Measurements from ENCODE around the gene KDM5A.
"Not testable (repeated sequence)": the region's sequence is repeated elsewhere in the genome, so short reads cannot be mapped to it uniquely, and the experiment has no call there.

KDM5A gene

DNA sequence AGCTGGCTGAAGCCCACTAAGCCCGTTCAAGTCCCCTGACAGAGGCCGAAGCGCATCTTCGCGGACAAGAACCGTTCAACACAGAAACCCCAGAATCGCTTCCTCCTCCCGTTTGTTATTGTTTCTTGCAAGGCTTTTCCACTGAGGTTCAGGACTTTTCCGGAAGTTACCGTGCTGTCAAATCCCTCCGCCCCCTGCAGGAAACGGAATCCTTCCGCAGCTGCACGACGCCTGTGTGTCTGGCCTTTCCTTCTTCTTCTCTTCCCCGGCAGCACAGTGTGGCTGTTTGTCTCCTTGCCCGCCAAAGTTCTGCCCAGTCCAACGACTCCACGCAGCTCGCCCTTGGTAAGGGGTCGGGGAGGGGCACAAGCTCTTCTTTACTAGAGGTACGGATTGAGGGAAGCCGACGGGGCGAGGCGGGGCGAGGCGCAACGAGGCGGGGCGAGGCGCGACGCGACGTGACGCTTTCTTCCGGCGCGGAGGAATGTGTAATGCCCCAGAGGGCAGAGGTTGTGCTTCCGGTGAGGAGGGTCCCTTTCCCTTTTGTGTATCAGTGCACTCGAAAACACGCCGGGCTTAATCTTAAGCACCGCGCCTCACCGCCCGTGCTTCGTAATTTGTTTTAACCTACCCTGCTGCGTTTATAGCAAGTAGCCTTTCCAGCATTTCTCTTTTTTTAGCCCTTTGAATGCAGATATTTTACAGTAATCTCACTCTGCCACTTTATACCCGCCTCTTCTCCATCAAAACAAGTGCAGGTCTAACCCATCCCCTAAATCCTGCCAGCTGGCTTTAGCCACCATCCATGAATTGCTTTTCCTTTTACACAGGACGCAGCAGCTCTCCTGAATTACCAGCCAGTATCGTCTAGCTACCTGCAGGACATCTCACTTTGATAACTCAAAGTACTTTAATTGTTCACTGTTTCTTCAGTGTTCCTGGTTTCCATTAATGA lies at the start of gene KDM5A:
TSS of gene KDM5A (minus strand) at position 179 of the 955 bp plus-strand sequence. CDS start 229 bp downstream, outside the sequence.
- peak; percentile 93 for FAIRE-seq

DNA sequence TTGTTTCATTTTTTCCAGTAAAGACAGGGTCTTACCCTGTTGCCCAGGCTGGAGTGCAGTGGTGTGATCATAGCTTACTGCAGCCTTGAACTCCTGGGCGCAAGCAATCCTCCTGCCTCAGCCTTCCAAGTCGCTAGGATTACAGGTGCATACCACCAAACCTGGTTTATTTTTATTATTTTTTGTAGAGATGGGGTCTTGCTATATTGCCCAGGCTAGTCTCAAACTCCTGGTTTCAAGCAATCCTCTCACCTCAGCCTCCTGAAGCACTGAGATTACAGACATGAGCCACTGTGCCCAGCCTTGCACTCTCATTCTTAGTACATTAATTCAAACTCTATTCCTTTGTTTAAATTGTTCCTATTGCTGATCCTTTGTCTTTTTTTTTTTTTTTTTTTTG lies 46.6 kb upstream of the KDM5A start:
- not testable (repeated sequence) for DNase-seq (ENCODE audit: insufficient read length, low spot score); FAIRE-seq

More for the DNA sequence above, at the start of gene KDM5A:
- DNase-seq (ENCODE audit: insufficient read length, low spot score) = peak; percentile 94

DNA sequence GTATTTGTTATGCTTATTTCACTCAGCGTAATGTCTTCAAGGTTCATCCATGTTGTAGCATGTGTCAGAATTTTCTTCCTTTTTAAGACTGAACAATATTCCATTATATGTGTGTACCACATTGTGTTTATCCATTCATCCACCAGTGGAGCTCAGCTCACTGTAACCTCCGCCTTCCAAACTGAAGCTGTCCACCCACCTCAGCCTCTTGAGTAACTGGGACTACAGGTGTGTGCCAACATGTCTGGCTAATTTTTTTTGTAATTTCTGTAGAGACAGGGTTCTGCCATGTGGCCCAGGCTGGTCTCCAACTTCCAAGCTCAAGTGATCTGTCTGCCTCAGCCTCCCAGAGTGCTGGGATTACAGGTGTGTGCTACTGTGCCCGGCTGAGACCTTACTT lies 33.4 kb upstream of the KDM5A start:
- no peak for DNase-seq (ENCODE audit: insufficient read length, low spot score)
- no peak for FAIRE-seq

DNA sequence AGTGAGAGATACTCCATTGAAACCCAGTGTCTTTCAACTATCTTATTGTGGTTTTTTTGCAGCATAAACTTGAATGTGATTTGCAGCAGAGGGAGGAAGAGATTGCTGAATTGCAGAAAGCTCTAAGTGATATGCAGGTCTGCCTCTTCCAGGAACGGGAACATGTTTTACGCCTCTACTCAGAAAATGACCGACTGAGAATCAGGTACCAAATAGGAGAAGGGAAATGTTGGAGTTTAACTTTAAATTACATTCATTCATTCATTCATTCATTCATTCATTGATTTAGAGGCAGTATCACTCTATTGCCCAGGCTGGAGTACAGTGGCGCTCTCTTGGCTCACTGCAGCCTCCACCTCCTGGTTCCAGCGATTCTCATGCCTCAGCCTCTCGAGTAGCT lies 29.3 kb upstream of the KDM5A start:
- FAIRE-seq (no peak), DNase-seq (ENCODE audit: insufficient read length, low spot score) (no peak)

DNA sequence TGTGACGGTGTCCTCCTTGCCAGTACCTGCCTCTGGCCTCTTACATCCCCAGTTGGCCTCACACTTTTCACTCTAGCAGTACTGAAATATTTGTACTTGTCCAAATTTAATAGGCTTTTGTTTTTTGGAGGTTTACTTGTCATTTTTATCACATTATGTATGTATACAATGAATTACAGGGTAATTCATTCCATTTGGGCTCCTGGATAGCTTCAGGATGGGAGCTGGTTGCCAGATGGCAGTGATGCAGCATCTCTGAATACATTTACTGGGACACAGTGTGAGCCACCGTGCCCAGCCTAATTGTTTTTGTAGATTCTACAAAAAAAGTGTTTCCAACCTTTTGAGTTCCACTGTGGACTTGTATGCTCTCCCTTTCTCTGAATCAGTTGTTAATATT lies 25.7 kb upstream of the KDM5A start:
- FAIRE-seq = no peak
- no peak for DNase-seq (ENCODE audit: insufficient read length, low spot score)

DNA sequence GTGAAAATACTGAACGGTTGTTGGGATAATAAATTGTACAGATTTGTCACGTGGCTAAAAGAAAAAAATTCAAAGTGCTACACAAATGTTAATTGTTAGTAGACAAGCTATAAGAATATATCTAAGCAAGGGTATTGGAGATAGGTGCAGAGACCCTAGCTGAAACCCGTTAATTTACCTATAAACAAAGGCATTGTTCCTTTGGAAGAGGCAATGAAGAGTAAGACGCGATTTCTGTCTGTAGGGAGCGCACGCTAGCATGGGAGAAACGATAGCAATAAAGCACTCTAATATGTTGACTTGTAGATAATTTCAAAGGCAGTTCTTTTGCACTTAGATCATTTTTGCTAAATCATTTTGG lies 12.9 kb upstream of the KDM5A start:
- FAIRE-seq = no peak
- DNase-seq (ENCODE audit: insufficient read length, low spot score) = peak; percentile 36

DNA sequence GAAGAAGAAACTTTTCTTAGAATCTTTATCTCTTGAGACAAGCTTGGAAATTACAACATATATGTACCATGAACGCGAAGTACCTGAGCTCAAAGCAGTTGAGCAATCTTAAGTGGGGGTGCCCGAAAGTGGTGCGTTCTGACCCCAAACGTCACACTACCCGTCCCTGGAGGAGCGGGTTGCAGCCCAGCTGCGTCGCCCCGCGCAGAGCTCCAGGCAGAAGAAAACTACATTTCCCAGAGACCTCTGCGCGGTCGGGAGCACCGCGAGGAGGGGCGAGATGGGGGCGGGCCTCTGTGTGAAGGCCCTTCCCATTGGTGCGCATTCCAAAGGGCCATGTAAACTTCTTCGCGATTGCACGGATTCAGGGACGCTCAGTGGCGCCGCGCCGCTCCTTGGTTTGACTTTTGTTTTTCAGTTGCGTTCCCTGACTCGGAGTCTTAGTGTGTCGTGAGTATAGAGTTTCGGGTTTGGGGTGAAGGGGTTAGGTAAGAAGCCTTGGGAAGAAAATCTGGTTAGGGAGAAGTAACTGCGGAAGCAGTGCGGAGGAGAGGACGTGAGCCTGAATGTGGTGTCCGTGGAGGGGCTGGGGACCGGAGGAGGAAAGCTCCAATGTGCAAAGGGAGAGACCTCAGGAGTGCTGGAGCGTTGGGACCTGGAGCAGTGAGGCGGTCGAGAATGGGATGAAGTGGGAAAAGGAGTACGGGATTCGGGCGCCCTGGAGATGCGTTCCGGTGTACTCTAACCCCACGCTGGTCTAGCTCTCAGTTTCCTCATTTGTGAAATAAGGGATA lies 12.3 kb upstream of the KDM5A start, which contains the start of gene CCDC77:
TSS of gene CCDC77 (plus strand) at position 410 of the 794 bp plus-strand sequence. CDS start 7,740 bp downstream, outside the sequence.
- DNase-seq (ENCODE audit: insufficient read length, low spot score) = peak; percentile 95
- peak; percentile 92 for FAIRE-seq

DNA sequence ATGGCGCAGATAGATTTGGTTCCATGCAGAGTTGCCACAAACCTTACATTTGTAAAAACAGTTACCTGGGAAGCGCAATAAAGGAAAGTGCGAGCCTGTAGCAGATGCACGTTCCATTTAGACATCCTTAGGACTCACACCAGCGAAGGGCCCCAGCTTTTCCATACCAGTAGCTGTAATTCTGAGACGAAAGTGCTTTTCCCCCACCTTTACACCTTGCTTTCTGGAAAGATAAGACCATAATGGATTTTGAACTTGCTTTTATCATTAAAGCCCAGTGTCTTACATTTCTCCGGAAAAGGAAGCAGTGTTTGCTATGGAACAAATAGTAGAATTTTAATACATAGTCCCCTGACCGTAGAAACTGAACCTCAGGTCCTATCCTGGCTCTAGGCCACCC lies 11.7 kb upstream of the KDM5A start:
- no peak for DNase-seq (ENCODE audit: insufficient read length, low spot score)
- FAIRE-seq = no peak

DNA sequence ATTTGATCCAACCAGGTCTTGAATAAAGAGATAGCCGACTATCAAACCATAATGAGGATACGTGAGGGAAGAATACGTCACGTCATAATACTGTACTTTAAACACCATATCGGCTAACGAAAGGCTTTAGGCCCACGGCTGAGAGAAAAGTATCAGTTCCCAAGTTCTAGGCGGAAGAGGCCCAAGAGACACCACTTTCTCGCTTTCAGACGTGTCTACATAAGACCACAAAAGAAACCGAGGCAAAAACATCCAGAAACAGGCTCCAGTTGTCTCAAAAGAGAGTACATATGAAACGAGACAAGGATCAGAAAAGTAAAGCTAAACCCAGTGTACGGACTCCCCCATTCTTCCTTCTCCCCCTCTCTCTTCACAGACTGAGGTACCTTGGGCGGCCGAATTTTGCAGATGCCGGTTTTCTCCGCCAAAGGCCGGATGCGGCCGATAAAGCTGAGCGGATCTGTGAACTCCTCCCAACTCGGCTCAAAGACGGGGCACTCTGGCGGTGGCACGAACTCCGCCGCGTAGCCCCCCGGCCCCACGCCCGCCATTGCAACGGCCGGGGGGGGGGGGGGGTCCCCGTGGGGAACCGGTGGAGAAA lies 479 bp downstream of the KDM5A start:
- DNase-seq (ENCODE audit: insufficient read length, low spot score) = no peak
- no peak for FAIRE-seq

DNA sequence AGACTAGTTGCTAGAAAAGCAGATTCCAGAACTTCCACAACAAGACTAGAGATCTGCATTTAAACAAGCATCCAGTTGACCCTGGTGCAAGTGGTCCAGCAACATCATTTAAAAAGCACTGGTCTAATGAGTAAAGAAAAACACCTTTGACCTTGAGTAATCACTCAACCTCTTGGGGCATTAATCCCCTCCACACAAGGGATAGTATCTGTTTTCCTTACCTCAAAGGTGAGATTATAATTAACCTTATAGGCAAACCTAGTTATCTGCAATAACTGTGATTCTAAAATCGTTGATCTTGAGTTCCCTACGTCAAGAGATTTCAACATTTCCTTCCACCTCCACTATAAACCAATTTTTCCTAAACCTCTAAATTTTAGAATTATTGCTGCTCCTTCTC lies 1.1 kb downstream of the KDM5A start:
- FAIRE-seq (no peak), DNase-seq (ENCODE audit: insufficient read length, low spot score) (no peak)

DNA sequence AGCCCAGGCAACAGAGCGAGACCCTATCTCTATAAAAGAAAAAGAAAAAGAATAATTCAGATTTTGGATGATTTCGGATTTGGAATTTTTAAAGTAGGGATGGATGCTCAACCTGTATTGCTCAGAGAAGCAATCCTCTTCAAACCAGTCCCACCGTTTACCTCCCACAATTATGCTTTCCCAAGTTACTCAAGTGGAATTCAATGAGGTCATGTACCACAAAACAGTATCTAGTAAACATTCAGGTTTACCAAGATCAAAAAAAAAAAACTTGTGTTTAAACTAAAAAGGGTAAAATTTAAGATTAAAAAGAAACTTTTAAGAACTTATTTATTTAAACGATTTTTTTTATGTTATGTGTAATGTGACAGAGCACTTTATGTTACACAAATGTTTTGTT lies 2.5 kb downstream of the KDM5A start:
- DNase-seq (ENCODE audit: insufficient read length, low spot score) = no peak
- no peak for FAIRE-seq

DNA sequence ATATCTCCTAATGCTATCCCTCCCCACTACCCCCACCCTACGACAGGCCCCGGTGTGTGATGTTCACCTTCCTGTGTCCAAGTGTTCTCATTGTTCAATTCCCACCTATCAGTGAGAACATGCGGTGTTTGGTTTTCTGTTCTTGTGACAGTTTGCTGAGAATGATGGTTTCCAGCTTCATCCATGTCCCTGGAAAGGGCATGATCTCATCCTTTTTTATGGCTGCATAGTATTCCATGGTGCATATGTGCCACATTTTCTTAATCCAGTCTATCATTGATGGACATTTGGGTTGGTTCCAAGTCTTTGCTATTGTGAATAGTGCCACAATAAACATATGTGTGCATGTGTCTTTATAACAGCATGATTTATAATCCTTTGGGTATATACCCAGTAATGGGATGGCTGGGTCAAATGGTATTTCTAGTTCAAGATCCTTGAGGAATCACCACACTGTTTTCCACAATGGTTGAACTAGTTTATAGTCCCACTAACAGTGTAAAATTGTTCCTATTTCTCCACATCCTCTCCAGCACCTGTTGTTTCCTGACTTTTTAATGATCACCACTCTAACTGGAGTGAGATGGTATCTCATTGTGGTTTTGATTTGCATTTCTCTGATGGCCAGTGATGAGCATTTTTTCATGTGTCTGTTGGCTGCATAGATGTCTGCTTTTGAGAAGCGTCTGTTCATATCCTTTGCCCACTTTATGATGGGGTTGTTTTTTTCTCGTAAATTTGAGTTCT lies 18.2 kb downstream of the KDM5A start:
- not testable (repeated sequence) for FAIRE-seq; DNase-seq (ENCODE audit: insufficient read length, low spot score)

DNA sequence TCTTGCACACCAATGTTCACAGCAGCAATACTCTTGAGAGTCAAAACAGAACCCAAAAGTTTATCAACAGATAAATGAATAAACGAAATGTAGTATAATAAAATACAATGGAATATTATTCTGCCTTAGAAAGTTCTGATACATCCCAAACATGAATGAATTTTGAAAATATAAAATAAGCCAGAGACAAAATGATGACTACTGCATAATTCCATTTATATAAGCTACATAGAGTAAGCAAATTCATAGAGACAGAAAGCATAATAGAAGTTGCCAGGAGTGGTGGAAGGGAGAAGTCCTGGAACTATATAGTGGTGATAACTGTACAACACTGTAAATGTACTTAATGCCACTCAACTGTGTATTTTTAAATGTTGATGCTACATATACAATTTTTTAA lies 21.1 kb downstream of the KDM5A start:
- DNase-seq (ENCODE audit: insufficient read length, low spot score) (no peak), FAIRE-seq (no peak)

DNA sequence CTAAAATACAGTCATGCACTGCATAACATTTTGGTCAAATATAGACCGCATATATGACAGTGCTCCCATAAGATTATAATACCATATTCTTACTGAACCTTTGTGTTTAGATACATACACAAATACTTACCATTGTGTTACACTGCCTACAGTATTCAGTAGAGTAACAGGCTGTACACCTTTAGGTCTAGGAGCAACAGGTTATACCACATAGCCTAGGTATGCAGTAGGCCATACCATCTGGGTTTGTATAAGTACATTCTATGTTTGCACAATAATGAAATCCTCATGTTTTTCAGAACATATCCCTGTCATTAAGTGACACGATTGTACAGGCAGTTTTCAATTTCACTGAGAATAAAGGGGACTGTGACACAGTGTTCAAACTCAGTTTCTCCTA lies 22.3 kb downstream of the KDM5A start:
- peak; percentile 59 for FAIRE-seq
- DNase-seq (ENCODE audit: insufficient read length, low spot score) = no peak

DNA sequence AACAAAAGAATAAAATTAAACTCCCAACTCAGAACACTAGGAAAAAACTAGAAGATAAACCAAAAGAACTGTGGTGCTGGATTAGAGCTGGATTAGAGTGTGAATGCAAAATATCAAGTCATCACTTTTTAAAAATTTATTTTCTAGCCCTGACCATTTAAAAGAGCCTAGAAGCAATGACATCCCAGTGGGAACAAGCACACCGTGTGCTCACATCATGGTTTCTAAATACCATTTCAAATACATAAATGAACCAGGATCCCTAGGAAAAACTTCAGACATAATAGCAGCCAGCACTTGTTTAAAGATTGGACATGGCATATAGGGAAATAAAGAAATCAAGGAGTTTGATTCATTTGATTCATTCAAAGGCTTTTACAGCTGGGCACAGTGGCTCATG lies 30.0 kb downstream of the KDM5A start:
- DNase-seq (ENCODE audit: insufficient read length, low spot score) (no peak), FAIRE-seq (no peak)

DNA sequence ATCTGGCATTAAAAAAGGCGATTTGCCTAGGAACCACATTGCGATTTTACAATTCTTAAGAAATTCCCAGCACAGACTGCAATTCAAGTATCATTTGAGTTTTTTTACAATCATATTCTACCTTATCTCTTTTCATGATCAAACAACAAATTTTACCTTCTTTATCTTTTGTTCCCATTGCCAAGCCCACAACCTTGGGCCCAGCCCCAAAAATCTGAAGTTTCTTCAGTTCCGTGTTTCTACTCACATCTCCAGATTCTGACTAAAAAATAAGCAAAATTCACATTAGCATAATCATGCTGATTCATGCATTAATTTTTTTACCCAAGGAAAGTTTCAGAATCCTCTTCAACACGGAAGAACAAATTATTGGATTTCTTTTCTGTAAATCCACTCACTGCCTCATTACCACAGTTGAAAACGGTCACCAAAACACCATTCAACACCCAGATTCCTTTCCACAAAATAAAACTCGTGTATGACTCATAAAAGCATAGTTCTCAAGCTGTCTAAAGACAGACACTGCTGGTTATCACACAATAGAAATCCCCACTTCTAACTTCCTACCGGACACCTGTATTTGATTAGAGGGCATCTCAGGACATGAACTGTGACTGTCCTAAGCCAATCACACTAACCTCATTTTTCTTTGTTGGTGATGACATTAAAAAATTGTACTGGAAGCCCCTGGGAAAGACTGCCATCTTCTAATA lies 32.7 kb downstream of the KDM5A start:
- DNase-seq (ENCODE audit: insufficient read length, low spot score) = no peak
- no peak for FAIRE-seq

DNA sequence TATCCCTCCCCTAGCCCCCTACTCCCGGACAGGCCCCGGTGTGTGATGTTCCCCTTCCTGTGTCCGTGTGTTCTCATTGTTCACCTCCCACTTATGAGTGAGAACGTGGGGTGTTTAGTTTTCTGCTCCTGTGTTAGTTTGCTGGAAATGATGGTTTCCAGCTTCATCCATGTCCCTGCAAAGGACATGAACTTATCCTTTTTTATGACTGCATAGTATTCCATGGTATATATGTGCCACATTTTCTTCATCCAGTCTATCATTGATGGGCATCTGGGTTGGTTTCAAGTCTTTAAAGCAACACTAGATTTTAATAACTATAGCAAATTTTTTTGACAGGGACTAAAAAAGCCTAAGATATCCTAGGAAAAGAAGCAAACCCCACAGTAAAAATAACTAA lies 37.9 kb downstream of the KDM5A start:
- not testable (repeated sequence) for FAIRE-seq; DNase-seq (ENCODE audit: insufficient read length, low spot score)

DNA sequence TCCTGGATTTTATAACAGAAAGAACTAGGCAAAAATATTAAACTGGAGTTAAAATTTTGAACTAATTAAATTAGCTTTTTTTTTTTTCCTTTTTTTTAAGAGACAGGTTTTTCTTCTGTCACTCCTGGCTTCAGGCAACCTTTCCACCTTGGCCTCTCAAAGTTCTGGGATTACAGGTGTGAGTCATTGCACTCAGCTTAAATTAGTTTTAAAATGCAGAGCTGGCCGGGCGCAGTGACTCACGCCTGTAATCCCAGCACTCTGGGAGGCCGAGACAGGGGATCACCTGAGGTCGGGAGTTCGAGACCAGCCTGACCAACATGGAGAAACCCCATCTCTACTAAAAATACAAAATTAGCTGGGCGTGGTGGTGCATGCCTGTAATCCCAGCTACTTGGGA lies 39.5 kb downstream of the KDM5A start:
- FAIRE-seq; DNase-seq (ENCODE audit: insufficient read length, low spot score): not testable (repeated sequence)

DNA sequence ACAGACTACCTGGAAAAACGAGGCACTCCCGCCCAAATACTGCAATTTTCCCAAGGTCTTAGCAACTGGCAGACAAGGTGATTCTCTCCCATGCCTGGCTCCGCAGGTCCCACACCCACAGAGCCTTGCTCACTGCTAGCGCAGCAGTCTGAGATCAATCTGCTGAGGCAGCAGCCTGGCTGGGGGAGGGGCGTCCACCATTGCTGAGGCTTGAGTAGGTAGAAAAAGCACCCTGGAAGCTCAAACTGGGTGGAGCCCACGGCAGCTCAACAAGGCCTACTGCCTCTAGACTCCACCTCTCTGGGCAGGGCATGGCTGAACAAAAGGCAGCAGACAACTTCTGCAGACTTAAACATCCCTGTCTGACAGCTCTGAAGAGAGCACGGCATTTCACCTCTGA lies 46.1 kb downstream of the KDM5A start:
- FAIRE-seq; DNase-seq (ENCODE audit: insufficient read length, low spot score): not testable (repeated sequence)

DNA sequence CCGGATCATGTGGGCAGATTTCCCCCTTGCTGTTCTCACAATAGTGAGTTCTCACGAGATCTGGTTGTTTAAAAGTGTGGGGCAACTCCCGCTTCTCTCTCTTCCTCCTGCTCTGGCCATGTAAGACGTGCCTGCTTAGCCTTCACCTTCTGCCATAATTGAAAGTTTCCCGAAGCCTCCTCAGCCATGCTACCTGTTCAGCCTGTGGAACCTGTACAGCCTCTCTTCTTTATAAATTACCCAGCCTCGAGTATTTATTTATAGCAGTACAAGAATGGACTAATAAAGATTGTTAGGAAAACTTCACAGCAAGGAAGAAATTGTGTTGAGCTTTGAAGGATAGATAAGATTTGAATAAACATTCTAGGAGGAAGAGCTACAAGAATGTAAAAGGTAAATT lies 52.1 kb downstream of the KDM5A start:
- DNase-seq (ENCODE audit: insufficient read length, low spot score) (no peak), FAIRE-seq (no peak)

Data from HTR-8/SVneo (cell line).